ENCODE results near the gene TAF1.
"Not testable (repeated sequence)": the region's sequence is repeated elsewhere in the genome, so short reads cannot be mapped to it uniquely, and the experiment has no call there.

Gene TAF1

DNA sequence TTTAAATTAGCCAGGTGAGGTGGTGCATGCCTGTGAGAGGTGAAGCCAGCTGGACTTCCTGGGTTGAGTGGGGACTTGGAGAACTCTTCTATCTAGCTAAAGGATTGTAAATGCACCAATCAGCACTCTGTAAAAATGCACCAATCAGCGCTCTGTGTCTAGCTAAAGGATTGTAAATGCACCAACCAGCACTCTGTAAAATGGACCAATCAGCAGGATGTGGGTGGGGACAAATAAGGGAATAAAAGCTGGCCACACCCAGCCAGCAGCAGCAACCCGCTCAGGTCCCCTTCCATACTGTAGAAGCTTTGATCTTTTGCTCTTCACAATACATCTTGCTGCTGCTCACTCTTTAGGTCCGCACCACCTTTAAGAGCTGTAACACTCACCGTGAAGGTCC, 147.6 kb downstream of the TAF1 start:
- DNase-seq, result not testable (repeated sequence)

DNA sequence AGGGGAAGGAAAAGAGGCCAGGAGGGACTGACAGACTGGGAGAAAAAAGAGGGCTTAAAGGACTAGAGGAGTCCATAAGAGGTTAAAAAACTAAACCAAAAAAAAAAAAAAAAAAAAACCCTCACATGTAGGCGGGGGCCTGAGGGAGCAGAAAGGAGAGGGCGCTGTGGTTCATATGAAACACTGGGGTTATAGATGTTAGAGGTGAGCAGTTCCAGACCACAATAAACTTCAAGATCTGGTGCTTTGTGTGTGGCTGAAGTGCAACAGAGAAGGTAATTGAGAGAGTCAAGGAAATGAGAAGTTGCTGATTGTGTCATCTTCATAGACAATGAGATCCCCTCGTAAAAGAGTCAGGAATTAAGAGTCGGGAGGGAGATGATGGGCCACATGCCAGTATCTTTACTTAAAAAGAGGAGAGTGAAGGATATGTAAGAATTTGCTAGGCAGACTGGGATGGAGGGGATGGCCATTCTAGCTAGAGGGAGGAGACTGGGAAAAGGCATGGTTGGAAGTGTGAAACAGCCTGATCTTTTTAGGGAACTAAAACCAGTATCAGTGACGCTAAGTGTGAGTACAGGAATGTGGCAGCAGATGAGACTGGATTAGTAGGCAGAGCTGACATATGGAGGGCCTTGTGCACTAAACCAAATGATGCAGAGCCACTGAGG, 148.3 kb downstream of the TAF1 start:
- DNase-seq, result peak; percentile 26

DNA sequence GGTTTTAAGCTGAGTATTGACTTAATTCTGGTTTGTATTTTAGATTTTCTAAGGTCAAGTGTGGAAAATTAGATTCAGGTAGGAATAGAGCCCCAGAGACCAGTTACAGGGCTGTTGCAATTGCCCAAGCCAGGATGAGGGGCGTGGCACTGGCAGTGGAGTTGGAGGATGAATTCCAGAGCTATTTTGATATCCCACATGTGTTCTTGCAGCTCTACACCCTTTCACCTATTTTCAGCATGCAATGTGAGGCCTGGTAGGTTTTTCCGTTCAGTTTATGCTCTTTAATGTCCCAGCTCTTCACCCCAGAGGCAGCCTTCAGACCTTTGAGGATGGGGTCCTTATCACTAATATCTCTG, 148.9 kb downstream of the TAF1 start:
- no peak for DNase-seq
